GM21786 (cell line): ENCODE measurements around the gene THBD.

Experiments
- ATAC-seq: cut with Tn5 transposase; IDR thresholded peaks from one replicate; pipeline ENCODE4 v1.9.1; 2021; ENCODE audit not compliant: unreplicated experiment

THBD gene

GRCh38 chr20:23084845-23085365, 35.4 kb upstream of the THBD start:
- ATAC-seq = no peak

GRCh38 chr20:23084282-23084844, 34.9 kb upstream of the THBD start:
- ATAC-seq = no peak

GRCh38 chr20:23083553-23084220, 34.2 kb upstream of the THBD start:
- no peak for ATAC-seq

GRCh38 chr20:23082846-23083552, 33.5 kb upstream of the THBD start:
- ATAC-seq = no peak

- ATAC-seq = no peak
Observed at GRCh38 chr20:23081263-23081819, 31.9 kb upstream of the THBD start.

- ATAC-seq = no peak
Observed at GRCh38 chr20:23080521-23080920, 31.0 kb upstream of the THBD start.

- no peak for ATAC-seq
Observed at GRCh38 chr20:23079926-23080325, 30.5 kb upstream of the THBD start.

GRCh38 chr20:23079016-23079351, 29.5 kb upstream of the THBD start:
- ATAC-seq = no peak

- no peak for ATAC-seq
Observed at GRCh38 chr20:23078351-23079015, 29.0 kb upstream of the THBD start.

GRCh38 chr20:23077277-23077676, 27.8 kb upstream of the THBD start:
- no peak for ATAC-seq

- no peak for ATAC-seq
Observed at GRCh38 chr20:23074052-23074451, 24.6 kb upstream of the THBD start.

GRCh38 chr20:23072892-23073586, 23.6 kb upstream of the THBD start:
- ATAC-seq = no peak

GRCh38 chr20:23071996-23072395, 22.5 kb upstream of the THBD start:
- no peak for ATAC-seq

GRCh38 chr20:23071398-23071797, 21.9 kb upstream of the THBD start:
- ATAC-seq = no peak

GRCh38 chr20:23069108-23069507, 19.6 kb upstream of the THBD start:
- ATAC-seq = no peak

- no peak for ATAC-seq
Observed at GRCh38 chr20:23068283-23068682, 18.8 kb upstream of the THBD start.

GRCh38 chr20:23066772-23067171, 17.3 kb upstream of the THBD start:
- ATAC-seq = no peak

GRCh38 chr20:23065266-23066201, 16.1 kb upstream of the THBD start:
- no peak for ATAC-seq

- ATAC-seq = no peak
Observed at GRCh38 chr20:23063581-23063980, 14.1 kb upstream of the THBD start.

- ATAC-seq = no peak
Observed at GRCh38 chr20:23063168-23063567, 13.7 kb upstream of the THBD start.
